AG04449 (cell line): ENCODE measurements around the gene PFN1.
A peak's percentile ranks its signal among the peaks of the same experiment; 100 is the strongest.

ENCODE experiments used
- CTCF ChIA-PET: fragments of 350-600 bp; formaldehyde crosslinking; extraction: SDS; loops from one replicate; lab custom pipeline; 2021; ENCODE audit warnings: antibody characterized with exemption; lab: Yijun Ruan, JAX
- POLR2A ChIA-PET: fragments of 400-600, 350-600 bp; formaldehyde crosslinking; extraction: SDS; loops from one replicate; lab custom pipeline; 2020; ENCODE audit warnings: antibody characterized with exemption, inconsistent platforms; lab: Yijun Ruan, JAX
- DNase-seq: peaks from one replicate; pipeline ENCODE4 v3.0.0-alpha.2; 2010; ENCODE audit warnings: low read depth, low spot score
- H3K4me3 ChIP-seq: 2 replicates; pipeline ENCODE4 v1.5.1; 2011; ENCODE audit warnings: low read depth, mild to moderate bottlenecking, control low read depth, low read length
- CTCF ChIP-seq: IDR thresholded peaks from one replicate; pipeline ENCODE4 v1.5.1; 2011; ENCODE audit warnings: mild to moderate bottlenecking, moderate library complexity, low read length, control low read depth, inconsistent platforms; ENCODE audit not compliant: insufficient read depth; ENCODE audit errors: missing control alignments

PFN1 gene

DNA sequence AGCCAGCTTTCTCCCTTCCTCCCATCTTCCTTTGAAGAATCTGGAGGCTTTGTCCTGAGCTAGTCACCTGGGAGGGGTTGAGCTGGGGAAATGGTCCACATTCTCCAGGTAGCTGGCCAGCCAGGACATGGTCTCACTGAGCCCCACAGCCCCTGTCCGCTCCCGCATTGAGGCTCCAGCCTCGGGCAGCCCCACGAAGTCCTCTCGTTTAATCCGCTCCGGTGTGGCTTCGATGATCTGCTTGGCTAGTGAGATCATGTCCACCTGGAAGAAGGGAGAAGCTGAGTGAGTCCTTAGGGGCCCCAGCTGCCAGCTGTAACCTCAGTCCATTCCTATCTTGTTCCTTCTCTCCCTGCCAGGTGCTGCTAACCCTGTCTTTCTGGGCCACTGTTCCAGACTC lies 21.9 kb upstream of the PFN1 start:
- no peak overlapping the region for H3K4me3 ChIP-seq
- CTCF ChIA-PET, result interaction anchor here (0.7 to 3.8 kb wide), 6 partner anchors 10 to 49 kb away, joined by 3 to 54 read pairs (median 6); partner anchors contain the start of genes CAMTA2 and RNF167
- no peak for TF ChIP-seq CTCF
- POLR2A ChIA-PET, result interaction anchor here (1.1 to 9.7 kb wide), 5 partner anchors 13 to 30 kb away, joined by 3 to 119 read pairs (median 61); partner anchors contain the start of genes CAMTA2, ENO3, PFN1 and RNF167
- DNase-seq, result no peak

GRCh38 chr17:4969551-4970173 lies 21.3 kb upstream of the PFN1 start:
- ChIA-PET CTCF (interaction anchor here (0.7 to 3.8 kb wide), 5 partner anchors 10 to 49 kb away, joined by 3 to 54 read pairs (median 4); partner anchors contain the start of genes CAMTA2 and RNF167), POLR2A (interaction anchor here (0.7 to 9.7 kb wide), 6 partner anchors 14 to 29 kb away, joined by 3 to 119 read pairs (median 34); partner anchors contain the start of genes CAMTA2, ENO3, PFN1 and RNF167)
- TF ChIP-seq CTCF, result no peak
- DNase-seq, result no peak
- peak overlapping the region; percentile 81 for H3K4me3 ChIP-seq

DNA sequence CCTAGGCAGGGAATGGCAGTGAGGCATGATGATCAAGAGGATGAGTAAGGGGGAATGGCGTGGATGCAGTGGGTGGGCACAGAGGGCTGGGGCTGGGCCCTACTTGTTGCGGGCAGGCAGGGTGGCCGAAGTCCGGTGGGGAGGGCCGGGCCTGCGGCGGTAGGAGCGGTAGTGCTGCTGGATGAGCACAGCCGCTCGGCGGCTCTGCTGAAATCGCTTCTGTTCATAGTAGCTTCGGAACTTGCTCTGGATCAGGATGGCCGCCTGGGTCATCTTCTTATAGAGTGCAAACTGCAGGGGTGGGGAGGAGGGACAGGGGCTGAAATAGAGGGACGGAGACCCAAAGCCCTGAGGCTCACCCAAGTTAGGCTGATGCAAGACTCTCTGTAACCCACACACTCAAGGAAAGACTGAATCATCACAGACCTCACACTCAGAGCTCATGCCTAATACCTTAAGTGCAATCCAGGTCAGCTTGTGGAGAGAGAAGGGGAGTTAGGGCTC lies 20.8 kb upstream of the PFN1 start:
- ChIA-PET POLR2A (interaction anchor here (0.7 to 9.7 kb wide), 5 partner anchors 16 to 29 kb away, joined by 3 to 119 read pairs (median 61); partner anchors contain the start of genes CAMTA2, ENO3, PFN1 and RNF167), CTCF (interaction anchor here (1.3 to 3.8 kb wide), 3 partner anchors 11 to 18 kb away, joined by 3 to 54 read pairs (median 17); partner anchors contain the start of gene CAMTA2)
- H3K4me3 ChIP-seq, result peak overlapping the region; percentile 81
- no peak for TF ChIP-seq CTCF
- peak; percentile 78 for DNase-seq

DNA sequence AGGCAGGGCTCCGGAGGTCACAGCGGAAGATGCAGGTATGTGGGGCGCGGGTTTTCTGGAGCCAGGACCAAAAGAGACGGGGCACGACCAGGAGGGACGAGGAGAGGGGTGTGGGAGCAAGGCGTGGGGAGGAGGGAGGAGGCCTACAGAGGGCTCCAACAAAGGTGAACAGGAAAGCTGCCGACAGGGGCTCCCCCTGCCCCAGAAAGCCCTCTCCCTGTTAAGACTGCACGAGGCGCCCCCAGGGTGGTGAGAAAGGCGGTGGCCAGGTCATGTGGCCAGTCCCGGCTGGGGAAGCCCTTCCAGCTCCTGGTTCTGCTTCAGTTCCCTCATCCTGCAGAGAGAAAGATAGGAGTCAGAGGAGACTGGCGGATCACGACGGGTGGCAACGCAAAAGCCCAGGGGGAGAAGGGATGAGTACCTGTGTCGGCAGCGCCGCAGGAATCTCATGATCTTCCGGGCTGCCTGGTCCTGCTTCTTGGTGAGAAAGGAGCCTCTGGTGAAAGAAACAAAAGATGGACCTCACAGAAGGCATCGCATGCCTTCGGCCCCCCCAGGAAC lies 20.2 kb upstream of the PFN1 start:
- DNase-seq, result no peak
- ChIA-PET CTCF (interaction anchor here (3.1 to 3.8 kb wide), 3 partner anchors 12 to 60 kb away, joined by 13 to 54 read pairs (median 19); partner anchors contain the start of gene CAMTA2), POLR2A (interaction anchor here (1.2 to 9.7 kb wide), 5 partner anchors 16 to 60 kb away, joined by 6 to 119 read pairs (median 61); partner anchors contain the start of genes ENO3, PFN1, RNF167 and SLC25A11)
- H3K4me3 ChIP-seq, result peak overlapping the region; percentile 81
- no peak for TF ChIP-seq CTCF

DNA sequence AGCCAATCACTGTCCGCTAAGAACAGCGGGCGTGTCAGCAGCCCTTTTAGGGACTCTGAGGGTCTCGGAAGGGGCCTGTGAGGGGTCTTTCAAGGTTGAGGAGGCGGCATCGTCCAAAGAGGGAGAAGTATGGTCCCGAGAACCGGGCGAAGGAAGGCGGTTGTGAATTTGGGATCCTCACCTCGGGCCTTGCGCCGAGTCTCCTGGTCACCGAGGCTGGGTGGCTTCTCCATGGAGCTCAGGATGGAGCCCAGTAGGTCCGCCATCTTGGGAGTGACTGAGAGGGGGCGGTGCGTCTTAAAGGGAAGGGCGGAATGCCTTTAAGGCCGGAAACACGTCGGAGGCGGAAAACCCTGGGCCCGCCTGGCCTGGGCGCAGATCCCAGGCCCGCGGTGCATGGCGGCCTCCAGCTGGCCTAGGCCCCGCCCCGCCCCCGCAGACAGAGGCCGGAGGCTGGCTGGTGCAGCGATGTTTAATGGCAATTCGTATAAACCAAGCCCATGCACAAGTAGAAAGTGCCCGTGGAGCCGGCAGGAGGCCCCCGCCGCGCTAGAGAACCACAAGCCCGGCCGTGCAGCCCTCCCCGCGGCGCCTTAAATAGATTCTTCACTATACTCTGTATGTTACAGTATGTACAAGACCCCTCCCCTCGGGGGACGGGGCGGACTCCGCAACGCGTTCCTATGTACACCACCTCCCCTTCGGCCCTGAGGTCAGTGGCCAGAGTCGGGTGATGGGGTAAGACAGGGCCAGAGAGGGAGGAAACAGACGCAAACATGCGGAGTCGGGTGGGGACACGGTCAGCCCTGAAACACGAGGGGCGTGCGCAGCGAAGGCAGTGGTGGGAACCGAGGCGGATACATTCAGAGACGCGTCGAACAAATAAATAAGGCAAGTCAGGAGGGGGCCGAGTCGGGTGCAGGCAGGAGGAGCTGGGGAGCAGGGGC lies 19.5 kb upstream of the PFN1 start, which contains the start of gene SPAG7:
TSS of gene SPAG7 (minus strand) at position 279 of the 947 bp plus-strand sequence. CDS start at position 266, 13 bp downstream.
- peak within 1 kb of the TSS; percentile 81 for H3K4me3 ChIP-seq
- TF ChIP-seq CTCF, result no peak
- ChIA-PET POLR2A (interaction anchor here (1.2 to 9.7 kb wide), 7 partner anchors 10 to 59 kb away, joined by 4 to 119 read pairs (median 9); partner anchors contain the start of genes CAMTA2, ENO3, PFN1 and RNF167), CTCF (interaction anchor here (1.3 to 3.6 kb wide), 7 partner anchors 10 to 59 kb away, joined by 3 to 19 read pairs (median 11); partner anchors contain the start of genes CAMTA2 and ENO3)
- peak; percentile 90 for DNase-seq
